Measurements from ENCODE around the gene DPH5.

Gene DPH5

DNA sequence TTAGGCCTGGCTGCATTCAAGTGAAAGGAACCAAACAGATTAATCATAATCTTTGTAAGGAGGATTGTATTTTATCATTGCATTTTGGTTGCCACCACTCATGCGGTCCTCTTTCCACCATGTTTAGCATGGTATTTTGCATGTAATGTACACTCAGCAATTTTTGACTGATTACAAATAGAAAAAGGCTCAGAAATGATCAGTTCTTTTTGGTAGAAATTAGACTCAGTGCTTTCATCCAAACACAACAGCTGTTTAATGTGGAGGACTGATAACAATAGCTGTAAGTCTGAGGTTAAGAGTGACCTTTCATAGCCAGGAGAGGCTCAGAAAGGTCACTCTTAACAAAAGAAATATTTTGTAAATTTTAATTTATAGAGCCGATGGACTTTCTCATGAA, 25.3 kb upstream of the DPH5 start:
- Histone ChIP-seq H3K79me2 (ENCODE audit: insufficient read depth, low read length) (no peaks in the 10 kb centered on the region), H3K27me3 (ENCODE audit: insufficient read depth, low read length, poor library complexity, severe bottlenecking) (no peaks in the 10 kb centered on the region), H4K20me1 (ENCODE audit: insufficient read depth, low read length, poor library complexity, severe bottlenecking) (no peaks in the 10 kb centered on the region), H3F3A (ENCODE audit: low read depth) (no peaks in the 10 kb centered on the region), H3K9ac (ENCODE audit: low read depth, low read length, poor library complexity, severe bottlenecking) (no peak overlapping the region), H3K9me2 (replicated peaks; ENCODE audit: low read depth, low read length) (no peaks in the 10 kb centered on the region), H2AFZ (ENCODE audit: low read length) (no peak overlapping the region), H3K4me2 (ENCODE audit: low read depth, low read length, poor library complexity, severe bottlenecking) (no peak overlapping the region), H3K4me1 (ENCODE audit: insufficient read depth, low read length, poor library complexity, severe bottlenecking) (no peaks in the 10 kb centered on the region), H3K36me3 (ENCODE audit: insufficient read depth, low read length) (no peaks in the 10 kb centered on the region), H3K4me3 (ENCODE audit: low read length, poor library complexity, severe bottlenecking) (no peak overlapping the region), H3K9me3 (ENCODE audit: insufficient read depth, low read depth, low read length) (no peaks in the 10 kb centered on the region)
- TF ChIP-seq, protein P1, sequence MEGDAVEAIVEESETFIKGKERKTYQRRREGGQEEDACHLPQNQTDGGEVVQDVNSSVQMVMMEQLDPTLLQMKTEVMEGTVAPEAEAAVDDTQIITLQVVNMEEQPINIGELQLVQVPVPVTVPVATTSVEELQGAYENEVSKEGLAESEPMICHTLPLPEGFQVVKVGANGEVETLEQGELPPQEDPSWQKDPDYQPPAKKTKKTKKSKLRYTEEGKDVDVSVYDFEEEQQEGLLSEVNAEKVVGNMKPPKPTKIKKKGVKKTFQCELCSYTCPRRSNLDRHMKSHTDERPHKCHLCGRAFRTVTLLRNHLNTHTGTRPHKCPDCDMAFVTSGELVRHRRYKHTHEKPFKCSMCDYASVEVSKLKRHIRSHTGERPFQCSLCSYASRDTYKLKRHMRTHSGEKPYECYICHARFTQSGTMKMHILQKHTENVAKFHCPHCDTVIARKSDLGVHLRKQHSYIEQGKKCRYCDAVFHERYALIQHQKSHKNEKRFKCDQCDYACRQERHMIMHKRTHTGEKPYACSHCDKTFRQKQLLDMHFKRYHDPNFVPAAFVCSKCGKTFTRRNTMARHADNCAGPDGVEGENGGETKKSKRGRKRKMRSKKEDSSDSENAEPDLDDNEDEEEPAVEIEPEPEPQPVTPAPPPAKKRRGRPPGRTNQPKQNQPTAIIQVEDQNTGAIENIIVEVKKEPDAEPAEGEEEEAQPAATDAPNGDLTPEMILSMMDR (conservative IDR thresholded peaks at IDR 0.05; ENCODE audit: low read length) = no peak
- no peak for TF ChIP-seq EZH2phosphoT487 (IDR thresholded peaks at IDR 0.05; ENCODE audit: borderline replicate concordance)

DNA sequence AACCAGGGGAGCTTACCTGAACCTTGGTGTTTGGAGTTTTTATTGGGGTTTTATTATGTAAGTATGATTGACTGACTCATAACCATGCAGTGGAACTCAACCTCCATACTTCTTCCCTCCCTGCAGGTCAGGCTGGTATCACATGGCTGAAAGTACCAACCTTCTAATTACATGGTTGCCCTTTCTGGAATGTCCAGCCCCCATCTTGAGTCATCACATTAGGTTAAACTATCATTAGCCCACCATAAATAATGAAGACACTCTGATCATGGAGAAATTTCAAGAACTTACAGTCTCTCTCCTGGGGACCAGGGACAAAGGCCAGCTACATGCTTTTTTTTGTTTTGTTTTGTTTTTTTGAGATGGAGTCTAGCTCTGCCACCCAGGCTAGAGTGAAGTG, 19.2 kb upstream of the DPH5 start:
- no peak for TF ChIP-seq EZH2phosphoT487 (IDR thresholded peaks at IDR 0.05; ENCODE audit: borderline replicate concordance)
- TF ChIP-seq, protein P1 (conservative IDR thresholded peaks at IDR 0.05; ENCODE audit: low read length) = no peak

DNA sequence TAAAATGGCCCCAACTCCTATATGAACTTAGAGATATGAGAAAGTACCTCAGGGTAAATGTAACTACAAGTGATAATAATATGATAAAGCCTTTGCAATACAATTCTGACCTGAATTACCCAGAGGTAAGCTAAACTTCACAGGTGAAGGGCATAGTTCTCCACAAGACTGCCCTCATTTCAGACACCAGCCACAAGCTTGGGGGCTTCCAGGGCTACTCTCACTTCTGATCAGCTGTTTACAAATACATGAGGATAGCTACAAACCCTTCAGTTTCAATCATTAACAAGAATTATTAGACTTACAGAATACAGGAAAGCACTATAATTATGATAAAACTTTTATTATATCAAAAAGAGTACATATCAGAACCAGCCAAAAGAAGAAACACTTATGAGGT, 18.7 kb upstream of the DPH5 start:
- Histone ChIP-seq H3K79me2 (ENCODE audit: insufficient read depth, low read length) (no peaks in the 10 kb centered on the region), H2AFZ (ENCODE audit: low read length) (no peak overlapping the region), H3F3A (ENCODE audit: low read depth) (no peaks in the 10 kb centered on the region), H3K27me3 (ENCODE audit: insufficient read depth, low read length, poor library complexity, severe bottlenecking) (no peaks in the 10 kb centered on the region), H3K9me3 (ENCODE audit: insufficient read depth, low read depth, low read length) (peaks cover 14% of the 10 kb centered on the region; the same call in 1 of the 2 replicates), H3K9me2 (replicated peaks; ENCODE audit: low read depth, low read length) (no peaks in the 10 kb centered on the region), H3K4me2 (ENCODE audit: low read depth, low read length, poor library complexity, severe bottlenecking) (no peak overlapping the region), H4K20me1 (ENCODE audit: insufficient read depth, low read length, poor library complexity, severe bottlenecking) (no peaks in the 10 kb centered on the region), H3K4me1 (ENCODE audit: insufficient read depth, low read length, poor library complexity, severe bottlenecking) (peaks cover 3% of the 10 kb centered on the region), H3K9ac (ENCODE audit: low read depth, low read length, poor library complexity, severe bottlenecking) (no peak overlapping the region), H3K4me3 (ENCODE audit: low read length, poor library complexity, severe bottlenecking) (no peak overlapping the region), H3K36me3 (ENCODE audit: insufficient read depth, low read length) (no peaks in the 10 kb centered on the region)
- no peak for TF ChIP-seq EZH2phosphoT487 (IDR thresholded peaks at IDR 0.05; ENCODE audit: borderline replicate concordance)
- TF ChIP-seq, protein P1 (conservative IDR thresholded peaks at IDR 0.05; ENCODE audit: low read length) = no peak

More for the DNA sequence above, 19.2 kb upstream of the DPH5 start:
- peaks cover 3% of the 10 kb centered on the region for H3K4me1 ChIP-seq (ENCODE audit: insufficient read depth, low read length, poor library complexity, severe bottlenecking)
- H3K9ac ChIP-seq (ENCODE audit: low read depth, low read length, poor library complexity, severe bottlenecking) = no peak overlapping the region
- no peaks in the 10 kb centered on the region for H4K20me1 ChIP-seq (ENCODE audit: insufficient read depth, low read length, poor library complexity, severe bottlenecking)
- no peaks in the 10 kb centered on the region for H3K79me2 ChIP-seq (ENCODE audit: insufficient read depth, low read length)
- H3K27me3 ChIP-seq (ENCODE audit: insufficient read depth, low read length, poor library complexity, severe bottlenecking) = no peaks in the 10 kb centered on the region
- H3F3A ChIP-seq (ENCODE audit: low read depth) = no peaks in the 10 kb centered on the region
- H3K9me2 ChIP-seq (replicated peaks; ENCODE audit: low read depth, low read length) = no peaks in the 10 kb centered on the region
- no peaks in the 10 kb centered on the region for H3K36me3 ChIP-seq (ENCODE audit: insufficient read depth, low read length)
- H3K9me3 ChIP-seq (ENCODE audit: insufficient read depth, low read depth, low read length) = peaks cover 14% of the 10 kb centered on the region; the same call in 1 of the 2 replicates
- H3K4me3 ChIP-seq (ENCODE audit: low read length, poor library complexity, severe bottlenecking) = no peak overlapping the region
- H3K4me2 ChIP-seq (ENCODE audit: low read depth, low read length, poor library complexity, severe bottlenecking) = no peak overlapping the region
- H2AFZ ChIP-seq (ENCODE audit: low read length) = no peak overlapping the region
